Activated CD4-positive, CD25-positive, alpha-beta regulatory T cell treated with anti-CD3 and anti-CD28 coated beads, Interleukin-2, amount 50 U/mL, for 72 hours (primary cell): ENCODE measurements around the gene ELAVL4.
"Not testable (repeated sequence)": the region's sequence is repeated elsewhere in the genome, so short reads cannot be mapped to it uniquely, and the experiment has no call there.

Source experiments
- DNase-seq: peaks from one replicate; pipeline ENCODE4 v3.0.0; 2021

ELAVL4 gene

GRCh38 chr1:50126927-50127715 lies 18.4 kb downstream of the ELAVL4 start:
- DNase-seq = no peak

DNA sequence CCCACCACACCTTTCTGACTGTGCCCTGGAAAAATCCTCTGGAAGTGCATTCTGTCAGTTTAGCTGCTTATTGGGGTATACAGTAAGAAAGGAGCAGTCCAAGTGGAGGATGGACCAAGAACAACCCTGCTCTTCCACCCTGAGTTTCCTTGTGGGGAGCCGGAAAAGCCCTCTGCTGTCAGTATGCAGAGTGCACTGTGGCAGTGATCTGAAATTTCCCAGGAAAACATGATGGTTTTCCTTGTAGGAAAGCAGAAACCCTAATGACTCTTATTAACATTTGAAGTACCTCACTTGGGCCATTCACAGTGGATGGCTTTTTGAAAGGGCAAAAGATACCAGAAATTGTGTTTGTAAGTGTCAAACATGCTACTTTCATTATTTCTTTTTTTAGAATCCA lies 20.5 kb downstream of the ELAVL4 start:
- DNase-seq = no peak

GRCh38 chr1:50132347-50132894 lies 23.7 kb downstream of the ELAVL4 start:
- DNase-seq = no peak

DNA sequence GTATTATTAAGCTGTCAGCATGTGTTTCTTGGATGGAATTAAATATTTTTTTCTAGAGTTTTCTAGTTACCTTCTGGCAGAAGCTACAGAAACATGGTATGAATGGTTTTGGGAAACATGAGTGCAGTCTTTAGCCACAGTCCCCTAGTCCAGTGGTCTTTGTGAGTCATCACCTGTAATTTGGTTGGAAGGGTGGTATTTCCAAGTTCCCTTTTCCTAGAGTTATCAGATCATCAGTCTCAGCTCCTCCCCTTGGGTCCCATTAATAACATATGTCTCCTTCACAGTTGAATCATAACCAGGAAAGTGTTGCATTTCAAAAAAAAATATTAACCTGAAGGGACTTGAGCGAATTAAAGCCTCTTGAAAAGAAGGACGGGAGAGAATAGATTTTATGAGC lies 27.0 kb downstream of the ELAVL4 start:
- DNase-seq = no peak

DNA sequence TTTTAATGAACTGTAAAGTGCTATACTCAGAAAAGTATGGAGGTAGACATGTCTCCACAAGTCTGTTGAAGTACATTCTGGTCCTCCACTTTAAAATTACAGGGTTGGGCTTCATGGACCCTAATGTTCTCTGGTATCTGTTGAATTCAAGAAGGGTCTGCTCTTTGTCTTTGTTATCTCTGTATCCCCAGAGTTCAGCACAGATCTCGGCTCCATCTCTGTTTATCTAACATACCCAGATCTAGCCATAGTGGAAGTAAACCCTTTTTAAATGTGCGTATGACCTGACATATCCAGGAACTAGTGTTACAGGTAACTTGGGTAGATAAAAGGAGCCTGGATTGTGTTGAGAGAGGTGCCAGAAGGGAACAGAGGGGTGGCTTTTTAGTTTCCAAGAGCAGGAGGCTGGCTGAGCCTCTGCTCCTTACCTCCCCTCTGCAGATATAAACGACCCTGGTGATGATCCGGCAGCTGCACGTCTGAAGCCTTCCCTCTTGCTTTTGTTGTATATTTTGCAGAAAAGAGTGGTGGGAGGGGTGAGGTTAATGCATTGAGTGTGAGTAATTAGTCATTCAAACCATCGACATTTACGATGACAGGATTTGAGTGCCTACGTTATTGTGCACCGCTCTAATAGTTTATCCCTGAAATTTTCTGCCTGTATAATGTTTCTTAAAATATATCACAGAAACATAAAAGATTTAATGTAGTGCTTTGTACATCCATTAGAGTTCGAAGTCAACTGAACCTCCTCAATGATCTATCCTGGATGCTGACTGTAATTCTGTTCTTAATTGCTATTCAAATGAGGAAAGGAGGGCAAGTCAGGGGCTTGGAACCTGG lies 30.8 kb downstream of the ELAVL4 start:
- no peak for DNase-seq

DNA sequence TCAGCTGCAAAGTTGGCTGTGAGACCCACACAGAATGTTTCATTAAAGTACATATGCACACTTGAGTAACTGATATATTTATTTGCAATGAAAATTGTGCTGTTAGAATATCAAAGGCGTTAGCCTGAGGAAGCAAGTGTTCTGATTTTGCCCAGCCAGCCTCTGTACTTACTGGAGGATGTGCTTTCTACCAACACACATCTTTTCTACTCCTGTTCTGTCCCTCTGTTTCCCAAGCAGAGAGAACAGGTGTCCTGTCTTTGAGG lies 31.4 kb downstream of the ELAVL4 start:
- DNase-seq = no peak

DNA sequence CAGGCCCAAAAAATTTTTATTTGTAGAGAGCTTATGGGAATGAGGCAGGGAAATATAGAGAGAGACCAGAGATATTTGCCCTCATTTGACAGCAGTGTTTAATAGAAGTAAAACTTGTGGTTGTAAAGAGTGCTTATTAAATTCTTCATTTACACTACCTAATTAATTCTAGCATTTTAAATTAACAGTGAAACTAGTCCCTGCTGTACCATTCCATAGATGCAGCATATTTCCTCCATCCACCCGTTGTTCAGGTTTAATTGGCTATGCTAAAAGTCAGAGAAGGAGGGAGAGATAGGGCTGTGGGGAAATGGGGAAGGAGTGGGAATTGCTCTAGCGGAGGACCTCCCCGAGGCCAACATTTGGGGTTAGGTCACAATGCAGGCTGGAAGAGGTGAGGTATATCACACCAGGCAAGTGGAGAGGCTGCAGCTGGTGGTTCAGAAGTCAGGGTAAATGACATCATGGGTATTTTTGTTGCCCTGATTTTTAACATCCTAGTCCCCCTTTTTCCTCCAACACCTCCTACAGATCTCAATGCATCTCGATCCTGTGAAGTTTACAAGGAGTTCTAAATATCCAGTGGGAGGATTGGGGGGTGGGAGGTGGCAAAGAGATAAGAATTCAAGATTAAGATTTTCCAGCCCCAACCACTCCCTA lies 38.6 kb downstream of the ELAVL4 start:
- DNase-seq = no peak

- DNase-seq = no peak
Measured at GRCh38 chr1:50148142-50148923, 39.6 kb downstream of the ELAVL4 start.

DNA sequence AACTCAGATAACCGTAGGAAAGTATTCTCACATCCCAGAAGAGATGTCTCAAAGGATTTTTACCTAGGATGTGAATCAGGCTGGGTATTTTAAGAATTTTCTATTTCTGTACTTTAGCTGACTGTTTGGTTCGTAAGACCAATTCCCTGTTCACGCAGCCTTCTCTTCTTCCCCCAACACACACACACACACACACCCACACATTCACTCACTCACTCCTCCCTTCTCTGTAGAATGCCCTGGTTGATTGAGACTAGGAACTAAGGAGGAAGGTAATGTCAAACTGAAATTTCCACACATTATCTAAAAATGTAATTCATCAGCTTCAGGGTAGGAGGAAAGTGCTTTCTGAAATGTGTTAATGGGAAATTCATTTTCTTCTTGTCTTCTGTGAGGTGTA lies 43.5 kb downstream of the ELAVL4 start:
- no peak for DNase-seq

GRCh38 chr1:50155541-50155940 lies 46.8 kb downstream of the ELAVL4 start:
- DNase-seq = no peak

- DNase-seq = no peak
Measured at GRCh38 chr1:50156241-50157010, 47.7 kb downstream of the ELAVL4 start.

DNA sequence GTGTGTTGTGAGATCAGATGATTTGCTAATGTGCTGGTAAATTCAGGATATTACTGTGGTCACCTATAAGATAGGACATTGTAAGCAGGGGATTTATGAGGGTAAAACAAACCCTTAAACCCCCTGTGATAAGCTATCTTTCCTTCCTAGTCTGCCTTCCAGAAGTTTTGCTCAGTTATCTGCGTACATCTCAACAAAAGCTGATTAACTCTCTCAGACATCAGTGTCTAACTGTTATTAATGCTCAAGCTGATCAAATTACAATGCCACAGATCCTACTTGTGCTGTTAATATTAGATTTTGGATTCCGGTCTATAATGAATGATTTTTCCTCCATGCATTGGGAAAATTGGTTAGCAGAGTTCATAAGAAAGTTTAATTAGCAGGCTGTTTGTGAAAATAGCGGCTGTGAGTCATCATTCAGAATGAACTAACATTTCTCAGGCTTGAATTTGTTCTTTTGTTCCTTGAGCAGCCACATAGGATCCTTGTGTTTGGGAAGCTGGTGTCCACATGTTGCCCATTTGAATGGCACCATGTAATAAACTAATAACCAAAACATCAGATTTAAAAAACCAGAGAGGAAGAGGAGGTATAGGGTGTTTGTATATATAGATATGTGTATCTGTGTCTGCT lies 48.7 kb downstream of the ELAVL4 start:
- no peak for DNase-seq

GRCh38 chr1:50158421-50158820 lies 49.7 kb downstream of the ELAVL4 start:
- no peak for DNase-seq

DNA sequence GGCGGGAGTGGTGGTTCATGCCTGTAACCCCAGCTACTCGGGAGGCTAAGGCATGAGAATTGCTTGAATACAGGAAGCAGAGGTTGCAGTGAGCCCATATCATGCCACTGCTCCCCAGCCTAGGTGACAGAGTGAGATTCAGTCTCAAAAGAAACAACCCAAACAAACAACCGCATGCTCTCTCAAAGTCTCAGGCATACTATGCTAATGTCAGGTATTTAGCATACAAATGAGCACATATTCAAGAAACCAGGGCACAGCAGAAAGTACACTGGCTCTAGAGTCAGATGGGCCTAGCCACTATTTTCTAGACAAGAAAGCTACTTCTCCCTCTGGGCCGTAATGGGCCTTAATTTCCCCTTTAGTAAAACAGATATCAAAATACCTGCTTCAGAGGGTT lies 55.0 kb downstream of the ELAVL4 start:
- DNase-seq = no peak

GRCh38 chr1:50166351-50166750 lies 57.6 kb downstream of the ELAVL4 start:
- not testable (repeated sequence) for DNase-seq

DNA sequence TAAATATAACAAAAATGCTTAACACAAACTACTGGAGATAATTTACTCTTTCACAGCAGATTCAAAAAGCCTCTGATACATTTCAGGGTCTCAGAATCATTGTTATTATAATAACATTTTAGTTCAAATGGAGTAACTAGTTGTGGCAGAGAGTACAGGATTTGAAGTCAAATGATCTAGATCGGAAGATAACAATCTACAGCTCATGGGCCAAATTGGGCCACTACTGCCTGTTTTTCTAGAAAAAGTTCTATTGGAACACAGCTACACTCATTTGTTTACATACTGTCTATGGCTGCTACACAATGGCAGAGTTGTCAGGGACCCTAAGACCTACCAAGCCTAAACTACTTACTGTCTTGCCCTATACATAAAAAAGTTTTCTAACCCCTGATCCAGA lies 63.6 kb downstream of the ELAVL4 start:
- no peak for DNase-seq

- DNase-seq = no peak
Measured at GRCh38 chr1:50174101-50174500, 65.4 kb downstream of the ELAVL4 start.

DNA sequence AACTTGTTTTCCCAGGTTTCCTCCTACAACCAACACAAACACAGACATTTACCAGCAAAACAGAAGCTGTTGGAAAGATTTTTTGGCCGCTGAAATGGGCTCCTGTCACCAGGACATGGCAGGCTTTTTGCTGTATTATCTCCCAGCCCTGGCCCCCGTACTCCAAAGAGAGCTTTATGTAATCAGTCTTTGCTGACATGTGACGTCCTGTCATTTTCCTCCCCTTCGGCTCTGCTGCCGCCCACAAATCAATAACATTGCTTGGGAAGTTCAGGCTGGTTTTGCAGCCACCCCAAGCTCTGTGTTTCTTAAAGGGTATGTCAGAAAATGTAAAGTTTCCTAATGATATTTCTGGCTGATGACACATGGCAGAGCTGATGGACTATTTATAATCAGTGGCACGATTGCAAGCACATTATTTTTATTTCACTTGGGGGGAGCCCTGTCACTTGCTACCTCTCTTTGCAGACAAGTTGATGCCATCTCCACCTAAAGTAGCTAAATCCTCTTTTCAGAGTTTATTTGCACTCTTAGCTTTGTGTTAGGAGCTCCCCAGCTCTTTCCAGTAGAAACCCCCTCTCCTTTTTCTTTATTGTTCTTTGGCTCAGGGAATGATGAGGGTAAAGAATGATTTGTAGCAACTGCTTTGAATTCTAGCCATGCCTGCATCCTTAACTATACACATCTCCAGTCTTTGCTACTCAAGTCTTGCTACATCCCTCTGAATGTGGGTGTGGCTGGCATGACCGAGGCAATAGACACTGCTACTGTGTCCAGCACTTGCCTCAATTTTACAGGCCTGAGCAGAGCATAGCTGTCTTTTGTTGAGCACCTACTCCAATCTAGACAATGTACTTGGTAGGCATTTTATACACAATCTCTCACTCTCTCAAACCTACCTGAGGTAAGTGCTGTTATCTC lies 67.3 kb downstream of the ELAVL4 start:
- no peak for DNase-seq

GRCh38 chr1:50177994-50178393 lies 69.3 kb downstream of the ELAVL4 start:
- DNase-seq = no peak

DNA sequence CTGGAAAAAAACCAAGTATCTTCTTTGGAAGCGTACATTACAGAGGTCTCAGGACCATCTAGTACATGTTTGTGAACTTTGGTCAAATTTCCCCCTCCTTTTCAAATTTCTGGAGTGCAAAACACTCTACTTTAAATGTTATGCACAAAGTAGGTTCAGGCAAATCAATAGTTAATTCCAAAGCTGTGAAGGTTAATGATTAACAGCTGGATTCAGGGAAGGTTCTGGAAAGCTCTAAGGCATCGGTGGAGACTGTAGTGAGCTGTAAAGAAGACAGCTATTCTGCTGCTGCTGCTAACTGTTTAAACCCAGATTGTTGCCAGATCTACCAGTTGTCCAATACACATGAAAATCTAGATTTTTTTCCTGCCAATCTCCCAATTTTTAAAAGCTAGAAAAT lies 70.9 kb downstream of the ELAVL4 start:
- no peak for DNase-seq
